GM19193 (cell line): ENCODE results near the gene GRK5.

Experiments used
- POLR2A ChIP-seq: IDR thresholded peaks from 4 replicates; pipeline ENCODE4 v1.6.1; 2011; ENCODE audit not compliant: insufficient read depth, insufficient read length; ENCODE audit errors: extremely low read depth

Gene GRK5

DNA sequence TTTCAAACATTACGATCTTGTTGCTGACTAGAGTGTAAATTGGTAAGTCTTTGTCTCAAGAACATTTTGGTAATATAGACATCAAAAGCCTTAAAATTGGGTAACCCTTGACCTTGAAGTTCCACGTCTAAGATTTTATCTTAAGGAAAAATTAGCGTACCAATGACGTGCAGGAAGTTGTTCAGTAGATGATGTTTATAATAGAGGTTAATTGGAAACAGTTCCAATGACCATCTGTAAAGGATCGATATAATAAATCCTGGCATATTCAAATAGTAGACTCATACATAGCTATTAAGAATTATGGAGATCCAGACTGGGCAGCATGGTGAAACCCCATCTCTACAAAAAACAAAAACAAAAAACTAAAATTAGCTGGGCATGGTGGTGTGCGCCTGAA, 20.5 kb downstream of the GRK5 start:
- TF ChIP-seq POLR2A, result no peak

DNA sequence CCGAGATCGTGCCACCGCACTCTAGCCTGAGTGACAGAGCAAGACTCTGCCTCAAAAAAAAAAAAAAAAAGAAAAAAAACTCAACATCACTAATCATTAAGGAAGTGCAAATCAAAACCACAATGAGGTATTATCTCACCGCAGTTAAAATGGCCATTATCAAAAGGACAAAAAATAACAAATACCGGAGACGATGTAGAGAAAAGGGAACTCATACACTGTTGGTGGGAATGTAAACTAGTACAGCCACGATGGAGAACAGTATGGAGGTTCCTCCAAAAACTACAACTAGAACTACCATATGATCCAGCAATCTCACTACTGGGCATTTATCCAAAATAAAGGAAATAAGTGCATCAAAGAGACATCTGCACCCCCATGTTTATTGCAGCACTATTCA, 24.3 kb downstream of the GRK5 start:
- TF ChIP-seq POLR2A, result no peak

DNA sequence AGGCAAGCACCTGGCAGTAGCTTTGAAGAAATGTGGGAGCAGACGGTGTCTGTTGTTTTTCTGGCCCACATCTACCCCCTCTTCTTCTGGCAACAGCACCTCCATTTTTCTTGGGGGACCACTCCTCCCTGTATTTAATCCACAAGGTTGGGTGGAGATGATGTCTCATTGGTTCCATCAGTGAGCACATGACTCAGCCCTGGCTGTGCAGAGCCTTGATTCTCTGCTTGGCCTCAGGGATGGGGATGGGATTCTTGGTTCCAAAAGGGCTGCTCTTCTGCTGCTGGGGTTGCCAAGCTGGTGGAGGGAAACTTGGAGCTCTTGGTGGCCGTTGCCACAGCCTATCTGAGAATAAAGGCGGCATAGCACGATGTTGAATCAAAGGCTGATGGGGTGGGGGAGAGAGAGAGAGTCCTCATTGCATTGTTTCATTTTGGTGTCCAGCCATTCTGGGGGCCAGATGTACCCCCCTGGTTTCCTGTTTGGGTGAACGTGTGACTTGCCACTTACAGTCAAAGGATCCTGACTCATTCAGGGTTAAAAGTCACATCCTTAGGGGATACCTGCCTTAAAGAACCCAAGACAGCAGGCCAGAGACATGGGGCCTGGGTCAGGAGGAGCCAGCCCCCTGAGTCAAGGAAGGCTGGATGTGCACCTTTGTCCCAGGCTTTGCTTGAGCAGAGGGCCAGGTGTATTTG, 25.9 kb downstream of the GRK5 start:
- TF ChIP-seq POLR2A, result no peak

DNA sequence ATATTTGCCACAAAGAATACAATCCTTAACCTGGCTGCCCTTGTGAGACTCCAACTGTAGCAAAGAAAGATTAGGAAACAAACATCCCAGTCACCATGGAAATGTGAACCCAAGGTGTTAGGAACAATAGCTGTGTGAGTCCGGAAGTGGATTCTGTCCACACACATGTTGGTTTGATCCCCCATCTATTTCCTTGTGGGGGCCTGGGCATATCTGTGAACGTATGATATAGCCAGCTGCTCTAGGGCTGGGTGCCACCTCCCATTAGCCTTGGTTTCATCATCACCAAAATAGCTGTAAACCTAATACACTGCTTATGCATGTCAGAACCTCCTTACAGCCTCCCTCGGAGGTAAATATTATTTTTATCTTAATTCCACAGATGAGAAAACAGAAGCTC, 26.4 kb downstream of the GRK5 start:
- TF ChIP-seq POLR2A, result no peak

DNA sequence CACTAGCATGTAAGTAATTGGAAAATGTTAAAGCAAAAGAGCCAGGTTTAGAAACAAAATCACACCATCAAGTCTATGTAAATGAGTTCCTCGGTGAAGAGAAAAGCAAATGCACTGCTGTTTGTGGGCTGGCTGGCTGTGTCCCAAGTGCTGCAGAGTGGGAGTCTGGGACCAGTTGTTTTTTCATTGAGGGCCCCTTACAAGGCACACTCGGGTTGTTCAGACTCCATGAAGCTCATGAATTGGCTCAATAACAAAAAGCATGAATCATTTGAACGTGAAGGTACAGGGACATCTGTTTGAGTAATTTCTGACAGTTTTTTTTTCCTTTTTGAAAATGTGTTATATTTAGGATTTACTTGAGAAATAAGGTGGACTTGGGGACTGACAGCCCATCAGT, 28.0 kb downstream of the GRK5 start:
- TF ChIP-seq POLR2A, result no peak

DNA sequence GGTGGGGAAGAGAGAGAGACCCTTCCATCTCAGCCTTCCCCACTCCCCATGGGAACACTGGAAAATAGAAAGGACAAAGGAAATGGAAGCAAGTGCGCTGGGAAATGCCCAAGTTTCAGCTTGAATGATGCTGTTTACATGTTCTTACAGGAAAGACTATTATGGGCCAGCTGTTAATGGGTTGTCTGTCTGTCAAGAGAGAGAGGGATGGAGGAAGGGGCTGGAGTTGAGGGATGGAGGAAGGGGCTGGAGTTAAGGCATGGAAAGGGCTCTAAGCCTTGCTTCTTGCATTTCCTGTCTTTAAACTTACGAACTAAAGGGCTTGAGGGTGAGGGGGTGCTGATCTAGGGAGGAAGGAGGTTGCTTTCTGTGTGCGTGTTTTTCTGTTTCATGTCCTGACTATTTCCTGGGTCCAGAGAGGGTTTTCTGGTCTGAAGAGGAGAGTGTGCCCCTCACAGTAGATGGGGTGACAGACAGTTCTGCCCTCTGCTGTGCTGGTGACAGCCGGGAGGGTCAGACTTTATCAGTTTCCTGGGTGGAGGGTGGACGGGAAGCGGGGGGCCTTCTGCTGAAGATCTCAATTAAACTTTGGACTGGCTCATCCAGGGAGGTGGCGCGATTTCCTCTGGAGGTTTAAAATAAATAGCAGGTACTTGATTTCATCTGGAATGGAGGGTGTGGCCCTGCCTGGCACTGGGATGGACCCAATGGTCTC, 30.5 kb downstream of the GRK5 start:
- TF ChIP-seq POLR2A, result no peak

DNA sequence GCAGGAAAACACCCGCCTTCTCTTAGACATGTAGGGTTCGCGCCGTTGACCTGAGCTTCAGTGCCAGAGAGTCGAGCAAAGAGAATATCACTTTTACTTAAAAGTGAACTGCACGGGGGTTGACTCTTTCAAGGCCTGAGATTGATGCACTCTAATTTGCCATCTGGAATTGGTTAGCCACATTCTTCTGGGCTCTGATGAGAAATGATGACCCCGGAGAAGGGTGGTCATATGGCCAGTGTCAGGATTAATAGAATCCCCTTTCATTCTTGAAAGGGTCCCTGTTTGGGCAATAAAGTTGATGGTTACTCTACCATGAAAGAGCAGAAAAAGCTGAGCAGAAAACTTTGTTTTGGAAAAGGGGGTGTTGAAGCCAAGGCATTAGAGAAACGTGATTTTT, 31.2 kb downstream of the GRK5 start:
- no peak for TF ChIP-seq POLR2A

DNA sequence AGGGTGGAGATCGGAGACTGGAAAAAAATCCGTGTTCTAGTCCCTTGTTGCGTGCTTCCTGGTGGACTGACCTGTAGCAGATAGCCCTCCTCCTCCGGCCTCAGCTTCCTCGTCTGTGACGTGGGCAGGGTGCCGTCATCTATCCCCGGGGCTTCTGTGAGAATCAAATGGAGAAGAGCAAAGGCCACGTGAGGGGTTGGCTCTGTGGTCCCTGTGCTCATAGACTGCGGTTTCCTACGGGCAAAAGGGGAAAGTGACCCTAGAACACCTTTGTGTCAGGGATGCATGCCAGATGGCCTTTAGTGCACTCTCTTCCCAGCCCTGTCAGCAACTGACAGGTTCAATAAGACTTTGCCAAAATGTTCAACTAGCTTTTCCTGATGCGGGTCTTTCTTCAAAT, 33.7 kb downstream of the GRK5 start:
- TF ChIP-seq POLR2A, result no peak

DNA sequence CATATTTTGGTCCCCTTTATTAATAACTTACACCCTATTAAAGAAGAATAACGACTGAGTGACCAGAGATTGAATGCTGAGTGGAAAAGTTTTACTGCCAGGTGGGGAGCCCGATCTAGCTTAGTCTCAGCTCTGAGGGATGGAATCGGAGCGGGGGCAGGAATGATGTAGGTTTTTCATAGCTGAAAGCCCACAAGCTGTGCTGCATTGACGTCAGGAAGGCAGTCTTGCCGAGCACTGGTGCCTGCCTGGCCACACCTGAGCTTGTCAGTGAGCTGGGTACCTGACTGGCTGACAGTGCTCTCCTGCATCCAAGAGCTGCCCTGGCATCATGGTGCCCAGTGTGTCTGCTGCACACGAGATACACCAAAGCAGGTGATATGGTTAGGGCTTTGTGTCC, 34.8 kb downstream of the GRK5 start:
- no peak for TF ChIP-seq POLR2A

DNA sequence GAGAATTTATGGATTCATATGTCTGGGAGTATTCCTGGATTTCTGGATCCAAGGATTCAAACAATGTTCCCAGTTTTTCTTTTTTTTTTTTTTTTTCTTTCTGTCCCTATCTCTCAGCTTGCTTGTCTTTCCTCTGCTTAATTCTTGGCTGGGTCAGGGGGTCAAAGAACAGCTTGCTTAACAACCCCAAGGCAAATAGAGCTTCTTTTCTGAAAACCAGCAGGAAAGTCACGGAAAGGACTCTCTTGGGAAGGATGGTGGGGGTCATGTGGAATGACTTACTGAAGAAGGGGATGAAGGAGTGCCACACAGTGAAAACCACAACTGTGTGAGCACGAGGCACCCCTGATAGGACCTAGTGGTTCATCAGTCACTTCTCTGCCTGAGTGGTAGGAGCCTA, 36.1 kb downstream of the GRK5 start:
- no peak for TF ChIP-seq POLR2A

DNA sequence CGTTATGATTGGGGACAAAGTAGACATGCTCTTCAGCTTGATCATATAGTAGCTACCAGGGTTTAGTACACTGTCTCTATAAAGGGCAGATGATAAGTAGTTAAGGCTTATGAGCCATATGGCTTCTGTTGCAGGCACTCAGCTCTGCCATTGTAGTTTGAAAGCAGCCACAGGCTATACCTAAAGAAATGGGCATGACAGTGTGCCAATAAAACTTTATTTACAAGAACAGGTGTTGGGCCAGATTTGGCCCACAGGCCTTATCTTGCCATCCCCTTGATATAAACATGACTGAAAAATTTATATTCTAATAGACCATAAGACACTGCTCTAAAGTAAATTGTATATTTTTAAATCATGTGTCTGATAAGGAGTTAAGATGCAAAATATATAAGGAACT, 36.6 kb downstream of the GRK5 start:
- no peak for TF ChIP-seq POLR2A

DNA sequence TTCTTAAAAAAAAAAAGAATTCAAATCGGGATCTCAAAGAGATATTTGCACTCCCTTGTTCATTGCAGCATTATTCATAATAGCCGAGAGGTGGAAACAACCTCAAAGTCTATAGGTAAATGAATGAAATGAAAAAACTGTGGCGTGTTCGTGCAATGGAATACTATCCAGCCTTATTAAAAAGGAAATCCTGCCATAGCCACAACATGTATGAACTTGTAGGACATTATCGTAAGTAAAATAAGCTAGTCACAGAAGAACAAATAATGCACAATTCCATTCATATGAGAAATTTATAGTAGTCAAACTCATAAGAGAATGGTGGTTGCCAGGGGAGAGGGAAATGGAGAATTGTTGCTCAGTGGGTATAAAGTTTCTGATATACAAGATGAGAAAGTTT, 37.9 kb downstream of the GRK5 start:
- TF ChIP-seq POLR2A, result no peak

DNA sequence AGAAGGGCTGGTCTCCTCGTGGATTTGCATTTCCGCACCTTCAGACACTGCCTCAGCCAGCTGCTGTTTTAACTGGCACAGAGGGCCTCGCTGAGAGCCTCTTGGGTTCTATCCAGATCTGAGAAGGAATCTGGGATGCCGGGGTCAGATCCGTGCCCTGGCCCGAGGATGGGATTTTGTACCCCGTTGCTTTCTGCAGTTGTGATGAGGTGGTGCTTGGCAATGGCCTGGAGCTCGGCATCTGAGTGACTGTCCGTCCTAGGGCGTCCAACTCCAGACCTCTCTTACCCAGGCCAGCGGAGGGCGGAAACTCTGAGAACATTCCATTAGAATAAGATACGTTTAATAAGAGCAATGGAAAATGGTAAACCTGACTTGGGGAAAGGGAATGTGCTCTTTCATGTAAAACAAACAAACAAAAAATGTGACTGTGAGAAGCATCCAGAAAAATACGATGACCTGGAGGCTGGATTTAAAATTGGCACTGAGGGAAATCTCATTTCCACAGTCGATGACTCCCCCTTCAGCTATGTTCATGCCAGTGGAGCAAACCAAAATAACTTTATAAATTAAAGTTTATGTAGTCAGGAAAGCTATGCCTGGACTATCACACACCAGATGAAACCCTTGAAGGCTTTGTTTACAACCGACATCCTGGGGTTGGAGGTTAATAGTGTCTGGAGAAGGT, 39.6 kb downstream of the GRK5 start:
- no peak for TF ChIP-seq POLR2A

DNA sequence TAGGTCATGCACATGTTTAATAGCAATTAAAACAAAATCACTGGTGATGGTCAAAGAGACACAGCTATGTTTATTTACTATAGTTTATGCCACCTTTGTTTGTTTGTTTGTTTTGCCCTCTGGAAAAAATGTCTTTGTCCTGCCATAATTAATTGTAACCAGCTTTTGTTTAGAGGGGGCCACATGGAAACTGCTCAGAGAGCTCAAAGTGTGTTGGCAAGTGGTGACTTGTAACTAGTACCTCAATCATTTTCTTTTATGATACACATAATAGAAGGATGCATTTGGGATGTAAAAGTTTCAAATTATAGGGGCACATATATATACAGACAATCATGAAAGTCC, 40.2 kb downstream of the GRK5 start:
- TF ChIP-seq POLR2A, result no peak

DNA sequence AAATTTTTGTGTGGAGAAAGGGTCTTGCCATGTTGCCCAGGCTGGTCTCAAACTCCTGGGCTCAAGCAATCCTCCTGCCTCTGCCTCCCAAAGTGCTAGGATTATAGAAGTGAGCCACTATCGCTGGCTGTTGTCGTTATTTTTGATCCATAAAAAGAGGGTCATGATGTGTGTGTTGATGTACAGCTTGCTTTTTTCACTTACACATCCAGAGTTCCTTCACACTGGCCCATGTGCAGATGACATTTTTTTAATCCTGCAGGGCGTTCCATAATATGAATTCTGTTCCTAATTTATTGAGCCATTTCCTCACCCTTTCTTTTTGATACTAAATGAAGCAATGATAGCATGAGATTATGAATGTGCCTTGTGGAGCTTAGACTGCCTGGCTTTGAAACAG, 40.8 kb downstream of the GRK5 start:
- no peak for TF ChIP-seq POLR2A

DNA sequence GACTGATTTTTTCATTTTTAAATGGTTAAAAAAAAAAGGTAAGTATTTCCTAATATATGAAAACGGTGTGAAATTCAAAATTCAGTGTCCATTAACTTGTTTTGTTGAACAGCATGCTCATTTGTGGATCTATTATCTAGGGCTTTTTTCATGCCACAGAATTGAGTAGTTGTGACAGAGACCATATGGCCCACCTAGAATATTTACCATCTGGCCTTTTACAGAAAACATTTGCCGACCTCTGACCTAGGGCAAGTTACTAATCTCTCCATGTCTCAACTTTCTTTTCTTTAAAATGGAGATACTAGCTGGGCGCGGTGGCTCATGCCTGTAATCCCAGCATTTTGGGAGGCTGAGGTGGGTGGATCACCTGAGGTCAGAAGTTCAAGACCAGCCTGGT, 41.3 kb downstream of the GRK5 start:
- no peak for TF ChIP-seq POLR2A
